Caco-2 (cell line): Measurements from ENCODE around the gene SEMA4G. TPM values are rescaled to one million over a fixed set of nuclear protein-coding genes. Genes with fewer than 3 reads are reported as not detected.

Experiments used
- BruUV-seq: library from RNA; stranded (reverse); fragments of 400-500 nt; replicated peaks from 2 replicates; lab custom pipeline; 2021; lab: Mats Ljungman, UMichigan
- CTCF ChIA-PET: fragments of 300-600 bp; sonication (Branson Sonifier 250); formaldehyde crosslinking; loops from one replicate; lab custom pipeline; 2022; ENCODE audit warnings: antibody characterized with exemption; lab: Charles Lee
- POLR2A ChIA-PET: fragments of 300-600 bp; sonication (Branson Sonifier 250); formaldehyde crosslinking; loops from one replicate; lab custom pipeline; 2022; ENCODE audit warnings: antibody characterized with exemption; lab: Charles Lee
- DNase-seq, 2 experiments: peaks; one replicate each; pipeline versions ENCODE4 v3.0.0 to v3.0.0-alpha.2; 2020 to 2022
- H3K27me3 ChIP-seq: replicated peaks from 2 replicates; pipeline ENCODE4 v1.6.0; 2011; ENCODE audit warnings: low read length; ENCODE audit not compliant: control insufficient read depth, insufficient read depth
- H3K36me3 ChIP-seq: 2 replicates; pipeline ENCODE4 v1.5.1; 2011; ENCODE audit warnings: low read length; ENCODE audit not compliant: control insufficient read depth, insufficient read depth
- H3K4me1 ChIP-seq: fragments of 250-450 bp; sonication (Bioruptor Pico); 2 replicates; pipeline ENCODE4 v1.5.1; 2020; ENCODE audit warnings: mild to moderate bottlenecking
- H3K4me3 ChIP-seq: 2 replicates; pipeline ENCODE4 v1.5.1; 2011; ENCODE audit warnings: low read depth, mild to moderate bottlenecking, control low read depth, low read length
- H3K9me3 ChIP-seq: fragments of 250-450 bp; sonication (Bioruptor Pico); 2 replicates; pipeline ENCODE4 v1.5.1; 2020; ENCODE audit warnings: mild to moderate bottlenecking, moderate library complexity
- H3K27ac Mint-ChIP-seq: one replicate; pipeline ENCODE4 v1.8.0; 2022; ENCODE audit warnings: mixed read lengths; ENCODE audit not compliant: unreplicated experiment
- H3K27me3 Mint-ChIP-seq: one replicate; pipeline ENCODE4 v1.8.0; 2022; ENCODE audit warnings: mixed read lengths; ENCODE audit not compliant: insufficient read depth, unreplicated experiment
- H3K36me3 Mint-ChIP-seq: one replicate; pipeline ENCODE4 v1.8.0; 2022; ENCODE audit warnings: mild to moderate bottlenecking, mixed read lengths; ENCODE audit not compliant: insufficient read depth, unreplicated experiment
- H3K4me1 Mint-ChIP-seq: one replicate; pipeline ENCODE4 v1.8.0; 2022; ENCODE audit warnings: low read depth, mixed read lengths; ENCODE audit not compliant: unreplicated experiment
- H3K4me3 Mint-ChIP-seq: one replicate; pipeline ENCODE4 v1.8.0; 2022; ENCODE audit warnings: mild to moderate bottlenecking, moderate library complexity, mixed read lengths; ENCODE audit not compliant: unreplicated experiment
- H3K9me3 Mint-ChIP-seq: one replicate; pipeline ENCODE4 v1.8.0; 2022; ENCODE audit warnings: mixed read lengths; ENCODE audit not compliant: unreplicated experiment
- CTCF ChIP-seq, 2 experiments: fragments of 200-600 bp in 1 of 2; IDR thresholded peaks; 1 replicate in 1 of 2; 2 replicates in 1 of 2; pipeline versions ENCODE4 v1.5.1 to v1.8.0; 2011 to 2022; ENCODE audit warnings: antibody characterized with exemption in 1 of 2, control low read depth in 1 of 2, inconsistent platforms in 1 of 2, low read depth in 1 of 2, low read length in 1 of 2, mild to moderate bottlenecking in 1 of 2, moderate library complexity in 1 of 2; ENCODE audit not compliant: insufficient read depth in 1 of 2, severe bottlenecking in 1 of 2, unreplicated experiment in 1 of 2
- intact Hi-C: fragments of 100-400 bp; cut with micrococcal nuclease; formaldehyde crosslinking; loops from one replicate; pipeline ENCODE4 v1.10.0; 2022; ENCODE audit not compliant: unreplicated experiment
- total RNA-seq: library from RNA; stranded (reverse); gene quantifications from 2 replicates; pipeline ENCODE4 v1.2.3, GENCODE V29; 2022

Gene SEMA4G
- total RNA-seq, 1 experiment from 2014 or later: 81.2 TPM

DNA sequence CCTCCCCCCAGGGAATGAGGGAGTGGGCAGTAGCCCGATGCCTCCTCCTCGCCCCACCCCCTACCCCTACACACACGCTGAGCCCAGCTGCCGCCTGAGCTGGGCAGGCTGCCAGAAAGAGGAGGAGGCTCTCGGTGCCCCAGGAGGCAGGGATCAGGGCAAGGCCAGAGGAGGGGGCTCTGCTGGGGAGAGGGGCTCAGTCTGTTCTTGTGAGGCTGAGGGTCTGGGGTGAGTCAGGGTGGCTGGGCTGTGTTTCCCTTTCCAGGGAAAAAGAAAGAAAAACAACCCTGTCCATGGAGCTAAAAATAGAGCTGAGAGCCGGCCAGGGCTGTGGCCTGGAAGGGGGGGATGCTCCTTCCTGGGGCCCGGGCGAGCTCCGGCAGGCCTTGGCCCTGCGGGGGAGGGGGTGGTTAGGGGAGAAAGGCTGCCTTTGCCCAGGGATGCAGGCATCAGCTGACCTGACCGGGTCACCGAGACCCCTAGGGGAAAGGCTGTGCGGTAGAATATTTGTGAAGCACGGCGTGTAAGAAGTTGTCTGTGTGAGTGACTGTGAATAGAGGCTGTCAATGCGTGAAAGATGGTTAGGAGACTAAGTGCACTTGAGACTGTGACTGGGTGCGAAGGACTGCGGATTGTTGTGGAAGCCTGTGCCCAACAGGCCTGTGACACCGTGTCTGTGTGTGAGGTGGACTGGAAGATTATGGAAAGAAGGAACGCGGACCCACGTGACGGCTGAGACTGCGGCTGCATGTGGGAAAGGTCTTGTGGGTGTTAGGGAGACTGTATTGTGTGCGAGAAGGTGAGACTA lies 29.1 kb downstream of the SEMA4G start:
- Histone ChIP-seq H3K9me3 (no peaks in the 10 kb centered on the region), H3K4me3 (peak overlapping the region; percentile 94), H3K36me3 (peaks cover 1% of the 10 kb centered on the region; the same call in 1 of the 2 replicates), H3K4me1 (peaks cover 18% of the 10 kb centered on the region), H3K27me3 (no peaks in the 10 kb centered on the region)
- H3K4me1 Mint-ChIP-seq: peaks cover 19% of the 10 kb centered on the region
- DNase-seq: peak; percentile 62 to 70
- no peaks in the 10 kb centered on the region for H3K27me3 Mint-ChIP-seq
- CTCF ChIA-PET: interaction anchor here (0.6 to 7.1 kb wide), 14 partner anchors 12 to 143 kb away, joined by 3 to 58 read pairs (median 7); partner anchors contain the start of genes MRPL43, PDZD7, SEMA4G and SFXN3
- H3K9me3 Mint-ChIP-seq: no peaks in the 10 kb centered on the region
- intact Hi-C loops: loop anchor here (2.0 kb wide), 1 partner anchor 68 kb away; no protein-coding TSS in a partner anchor
- POLR2A ChIA-PET: interaction anchor here (0.6 to 0.7 kb wide), 4 partner anchors 19 to 651 kb away, joined by 3 to 5 read pairs (median 4); partner anchors contain the start of gene SCD
- H3K36me3 Mint-ChIP-seq: peaks cover 44% of the 10 kb centered on the region
- BruUV-seq: no TSS peak
- H3K27ac Mint-ChIP-seq: peak overlapping the region; percentile 74
- H3K4me3 Mint-ChIP-seq: peak overlapping the region; percentile 81
- no peak for TF ChIP-seq CTCF (IDR thresholded peaks at IDR 0.05; ENCODE audit: insufficient read depth in 1 of 2, low read depth in 1 of 2, low read length in 1 of 2, severe bottlenecking in 1 of 2, unreplicated experiment in 1 of 2)

DNA sequence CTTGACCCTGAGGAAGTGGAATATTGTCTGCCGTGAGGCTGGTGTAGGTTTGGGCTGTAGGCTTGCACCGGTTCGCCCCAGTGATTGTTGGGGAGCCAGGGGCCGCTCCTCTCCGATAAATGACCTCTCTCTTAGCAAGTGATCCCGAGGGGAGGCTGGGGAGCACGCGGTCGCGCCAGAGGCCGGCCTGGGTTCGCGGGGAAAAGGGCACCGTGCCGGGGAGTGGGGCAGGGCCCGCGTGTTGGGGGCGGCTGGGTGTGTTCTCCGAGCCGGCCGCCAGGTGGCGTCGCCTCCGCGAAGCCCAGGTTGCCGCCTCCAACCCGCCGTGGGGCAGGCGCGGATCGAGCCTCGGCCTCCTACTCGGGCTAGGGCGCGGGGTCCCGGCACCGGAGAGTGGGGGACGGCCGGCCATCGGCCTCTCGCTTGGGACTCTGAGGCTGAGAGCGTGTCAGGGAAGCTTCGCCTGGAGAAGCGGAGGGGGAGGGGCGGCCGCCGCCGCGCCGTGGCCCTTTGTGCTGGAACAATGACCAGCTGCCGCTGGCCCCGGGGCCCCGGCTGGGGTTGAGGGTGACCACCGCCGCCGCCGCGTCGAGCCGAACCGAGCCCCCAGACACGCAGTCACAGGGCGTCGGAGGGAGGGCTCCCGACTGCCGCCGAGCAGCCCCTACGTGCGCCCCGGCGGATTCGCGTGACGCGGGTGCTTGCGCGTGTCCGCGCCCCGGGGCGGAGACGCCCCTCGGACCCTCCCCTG lies 29.9 kb downstream of the SEMA4G start:
- intact Hi-C loops: loop anchor here (2.0 kb wide), 1 partner anchor 68 kb away; no protein-coding TSS in a partner anchor
- peak; percentile 81 to 97 for TF ChIP-seq CTCF (IDR thresholded peaks at IDR 0.05; ENCODE audit: insufficient read depth in 1 of 2, low read depth in 1 of 2, low read length in 1 of 2, severe bottlenecking in 1 of 2, unreplicated experiment in 1 of 2)
- Histone ChIP-seq H3K9me3 (no peaks in the 10 kb centered on the region), H3K4me3 (peak overlapping the region; percentile 94), H3K36me3 (peaks cover 1% of the 10 kb centered on the region), H3K27me3 (no peaks in the 10 kb centered on the region), H3K4me1 (peaks cover 18% of the 10 kb centered on the region)
- peaks cover 37% of the 10 kb centered on the region for H3K36me3 Mint-ChIP-seq
- peaks cover 14% of the 10 kb centered on the region for H3K4me1 Mint-ChIP-seq
- H3K27ac Mint-ChIP-seq: peak overlapping the region; percentile 74
- CTCF ChIA-PET: interaction anchor here (0.7 to 7.1 kb wide), 7 partner anchors 12 to 68 kb away, joined by 3 to 58 read pairs (median 9); partner anchors contain the start of genes PDZD7 and SFXN3
- DNase-seq: peak; percentile 79 to 89
- no peaks in the 10 kb centered on the region for H3K27me3 Mint-ChIP-seq
- H3K4me3 Mint-ChIP-seq: peak overlapping the region; percentile 81
- no peaks in the 10 kb centered on the region for H3K9me3 Mint-ChIP-seq
- POLR2A ChIA-PET: interaction anchor here (0.5 to 1.0 kb wide), 4 partner anchors 18 to 1715 kb away, joined by 3 to 5 read pairs (median 3); partner anchors contain the start of gene ARL3
- TSS peak; percentile 71 for BruUV-seq
